GM21390 (cell line): ENCODE results near the gene LTBP4.

Source experiments
- ATAC-seq: cut with Tn5 transposase; IDR thresholded peaks from one replicate; pipeline ENCODE4 v1.9.1; 2021; ENCODE audit not compliant: unreplicated experiment

The LTBP4 gene

DNA sequence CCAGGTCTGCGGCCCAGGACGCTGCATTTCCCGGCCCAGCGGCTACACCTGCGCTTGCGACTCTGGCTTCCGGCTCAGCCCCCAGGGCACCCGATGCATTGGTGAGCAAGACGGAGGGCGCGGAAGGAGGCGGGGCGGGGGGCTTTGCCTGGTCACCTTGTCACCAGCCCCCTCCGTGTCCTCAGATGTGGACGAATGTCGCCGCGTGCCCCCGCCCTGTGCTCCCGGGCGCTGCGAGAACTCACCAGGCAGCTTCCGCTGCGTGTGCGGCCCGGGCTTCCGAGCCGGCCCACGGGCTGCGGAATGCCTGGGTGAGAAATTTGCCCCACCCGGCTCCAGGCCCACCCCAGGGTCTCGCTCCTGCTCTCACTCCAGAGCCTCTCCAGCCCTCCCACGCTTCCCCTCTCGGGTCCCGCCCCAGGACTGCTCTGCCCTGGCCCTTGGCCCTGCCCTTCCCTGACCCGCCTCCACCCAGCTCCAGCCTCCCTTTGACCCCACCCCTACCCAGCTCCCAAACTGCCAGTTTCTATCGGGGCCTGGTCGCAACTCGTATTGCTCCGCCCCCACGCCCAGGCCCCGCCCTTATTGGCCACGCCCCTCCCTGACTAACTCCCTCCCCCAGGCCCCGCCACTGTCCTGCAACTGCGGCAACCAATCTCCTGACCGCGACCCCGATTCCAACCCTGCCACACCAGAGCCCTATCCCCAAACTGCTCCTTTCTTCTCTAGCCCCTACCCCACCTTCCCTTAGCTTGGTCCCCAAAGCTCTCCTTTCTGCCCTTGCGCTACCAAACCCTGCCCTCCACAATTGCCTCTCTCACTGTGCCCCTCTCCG, 8.6 kb downstream of the LTBP4 start:
- ATAC-seq: no peak

- ATAC-seq: no peak
Measured at GRCh38 chr19:40610396-40611064, 9.4 kb downstream of the LTBP4 start.

GRCh38 chr19:40611096-40611495, 9.9 kb downstream of the LTBP4 start:
- ATAC-seq: no peak

GRCh38 chr19:40611900-40612698, 10.9 kb downstream of the LTBP4 start:
- no peak for ATAC-seq

DNA sequence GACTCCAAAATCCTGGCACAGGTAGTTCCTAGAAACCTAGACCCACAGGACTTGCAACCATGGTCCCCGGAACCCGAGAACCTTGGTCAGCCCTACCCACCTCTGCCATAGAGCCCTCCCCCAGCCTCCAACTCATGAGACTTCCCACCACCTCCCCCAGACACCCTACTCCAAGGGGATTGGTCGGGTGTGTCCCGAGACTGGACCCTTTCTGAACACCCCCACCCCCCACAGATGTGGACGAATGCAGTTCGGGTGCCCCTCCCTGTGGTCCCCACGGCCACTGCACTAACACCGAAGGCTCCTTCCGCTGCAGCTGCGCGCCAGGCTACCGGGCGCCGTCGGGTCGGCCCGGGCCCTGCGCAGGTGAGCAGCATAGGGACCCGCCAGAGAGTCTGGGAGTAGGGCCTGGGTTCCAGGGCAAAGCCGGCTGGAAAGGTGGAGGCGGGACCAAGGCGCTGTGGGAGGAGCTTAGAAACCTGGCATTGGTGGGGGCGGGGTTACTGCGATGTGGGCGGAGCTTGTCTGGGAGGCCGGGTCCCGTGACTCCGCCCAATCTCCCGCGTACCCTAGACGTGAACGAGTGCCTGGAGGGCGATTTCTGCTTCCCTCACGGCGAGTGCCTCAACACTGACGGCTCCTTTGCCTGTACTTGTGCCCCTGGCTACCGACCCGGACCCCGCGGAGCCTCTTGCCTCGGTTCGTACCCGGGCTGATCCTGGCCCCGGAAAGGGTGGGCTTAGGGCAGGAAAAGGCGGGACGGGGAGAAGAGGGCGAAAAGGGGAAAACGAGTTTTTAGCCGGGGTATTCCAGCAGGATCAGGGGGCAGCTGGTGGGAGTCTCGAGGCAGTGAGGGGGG, 11.9 kb downstream of the LTBP4 start:
- ATAC-seq: no peak

DNA sequence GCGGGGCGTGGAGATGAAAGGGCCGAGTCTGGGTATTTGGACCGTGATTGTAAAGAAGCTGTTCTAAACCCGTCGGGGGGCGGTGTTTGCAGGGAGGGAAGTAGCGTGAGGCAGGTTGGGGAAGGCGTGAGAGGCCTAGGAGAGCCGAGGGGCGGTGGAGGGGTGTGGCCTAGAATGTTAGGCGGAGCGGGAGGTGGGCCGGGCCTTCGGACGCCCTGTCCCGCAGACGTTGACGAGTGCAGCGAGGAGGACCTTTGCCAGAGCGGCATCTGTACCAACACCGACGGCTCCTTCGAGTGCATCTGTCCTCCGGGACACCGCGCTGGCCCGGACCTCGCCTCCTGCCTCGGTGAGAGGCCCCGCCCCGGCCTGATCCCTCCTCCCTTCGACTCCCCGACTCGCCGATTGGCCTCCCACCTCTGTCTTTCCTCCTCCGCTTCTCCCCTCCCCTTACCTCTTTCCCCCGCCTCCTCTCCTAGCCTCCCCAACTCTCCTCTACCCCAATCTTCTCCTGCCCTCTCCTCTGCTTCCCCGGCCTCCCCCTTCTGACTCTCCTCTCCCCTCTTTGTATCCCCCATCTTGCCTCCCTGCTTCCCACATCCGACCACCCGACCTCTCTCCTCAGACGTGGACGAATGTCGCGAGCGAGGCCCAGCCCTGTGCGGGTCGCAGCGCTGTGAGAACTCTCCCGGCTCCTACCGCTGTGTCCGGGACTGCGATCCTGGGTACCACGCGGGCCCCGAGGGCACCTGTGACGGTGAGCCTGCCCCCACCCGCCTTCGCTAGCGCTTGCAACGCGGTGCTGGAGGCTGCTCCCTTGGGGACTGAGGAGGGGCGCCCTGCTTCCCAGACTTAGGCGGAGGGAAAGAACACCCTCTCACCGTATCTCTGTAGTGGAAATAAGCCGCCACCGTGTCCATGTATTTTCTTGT, 12.8 kb downstream of the LTBP4 start:
- ATAC-seq: peak; percentile 41

DNA sequence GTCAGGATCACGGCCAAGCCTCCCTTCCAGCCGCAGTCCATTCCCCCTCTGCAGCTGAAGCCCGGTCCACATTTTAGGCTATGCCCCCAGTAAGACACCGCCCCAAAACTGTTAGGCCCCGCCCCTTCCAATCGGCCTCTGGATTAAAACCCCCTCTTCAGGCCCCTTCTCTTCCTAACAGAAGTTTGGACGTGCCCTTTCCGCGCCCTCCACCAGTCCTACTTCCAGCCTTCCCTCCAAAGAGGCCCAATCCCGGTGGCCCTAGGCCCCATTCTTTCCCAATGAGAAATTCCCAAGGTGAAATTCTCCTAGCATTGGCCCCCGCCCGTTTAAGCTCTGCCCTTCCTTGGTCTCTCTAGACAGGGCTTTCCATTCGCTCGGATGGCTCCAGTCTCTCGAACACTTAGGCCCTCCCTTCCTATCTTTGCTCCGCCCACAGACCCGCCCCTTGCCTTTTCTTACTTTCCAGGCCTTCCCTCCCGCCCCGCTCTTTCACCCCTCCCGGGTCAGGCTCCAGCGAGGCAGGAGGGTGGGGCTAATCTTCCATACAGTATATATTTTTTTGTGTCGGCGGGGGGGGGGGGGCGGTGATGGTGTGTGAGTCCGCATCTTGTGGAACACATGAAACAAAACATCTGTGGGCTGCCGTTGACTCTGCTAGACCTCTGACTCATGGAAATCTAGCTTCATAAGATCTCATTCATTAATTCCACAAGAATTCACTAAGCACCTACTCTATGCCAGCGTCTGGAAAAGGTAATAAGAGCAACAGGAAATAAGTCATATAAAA, 13.6 kb downstream of the LTBP4 start:
- ATAC-seq: no peak

DNA sequence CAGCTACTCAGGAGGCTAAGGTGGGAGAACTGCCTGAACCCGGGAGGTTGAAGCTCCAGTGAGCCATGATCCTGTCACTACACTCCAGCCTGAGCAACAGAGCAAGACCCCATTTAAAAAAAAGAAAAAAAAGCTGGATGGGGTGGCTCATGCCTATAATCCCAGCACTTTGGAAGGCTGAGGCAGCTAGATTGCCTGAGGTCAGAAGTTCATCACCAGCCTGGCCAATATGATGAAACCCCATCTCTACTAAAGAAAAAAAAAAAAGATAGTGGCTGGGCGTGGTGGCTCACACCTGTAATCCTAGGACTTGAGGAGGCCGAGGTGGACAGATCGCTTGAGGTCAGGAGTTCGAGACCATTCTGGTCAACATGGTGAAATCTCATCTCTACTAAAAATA, 15.0 kb downstream of the LTBP4 start:
- no peak for ATAC-seq

- no peak for ATAC-seq
Measured at GRCh38 chr19:40616941-40617340, 15.8 kb downstream of the LTBP4 start.

- ATAC-seq: no peak
Measured at GRCh38 chr19:40617961-40618360, 16.8 kb downstream of the LTBP4 start.

- no peak for ATAC-seq
Measured at GRCh38 chr19:40619333-40620160, 18.4 kb downstream of the LTBP4 start.

DNA sequence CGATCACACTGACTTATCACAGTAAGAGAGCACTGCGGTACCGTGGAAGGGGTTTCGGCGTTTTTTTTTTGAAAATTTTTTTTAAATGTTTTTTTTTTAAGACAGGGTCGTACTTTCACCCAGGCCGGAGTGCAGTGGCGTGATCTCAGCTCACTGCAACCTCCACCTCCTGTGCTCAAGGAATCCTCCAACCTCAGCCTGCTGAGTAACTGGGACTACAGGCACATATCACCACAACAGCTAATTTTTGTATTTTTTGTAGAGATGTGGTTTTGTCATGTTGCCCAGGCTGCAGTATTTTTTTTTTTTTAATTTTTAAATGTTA, 19.0 kb downstream of the LTBP4 start:
- no peak for ATAC-seq

GRCh38 chr19:40621283-40621682, 20.1 kb downstream of the LTBP4 start:
- no peak for ATAC-seq

DNA sequence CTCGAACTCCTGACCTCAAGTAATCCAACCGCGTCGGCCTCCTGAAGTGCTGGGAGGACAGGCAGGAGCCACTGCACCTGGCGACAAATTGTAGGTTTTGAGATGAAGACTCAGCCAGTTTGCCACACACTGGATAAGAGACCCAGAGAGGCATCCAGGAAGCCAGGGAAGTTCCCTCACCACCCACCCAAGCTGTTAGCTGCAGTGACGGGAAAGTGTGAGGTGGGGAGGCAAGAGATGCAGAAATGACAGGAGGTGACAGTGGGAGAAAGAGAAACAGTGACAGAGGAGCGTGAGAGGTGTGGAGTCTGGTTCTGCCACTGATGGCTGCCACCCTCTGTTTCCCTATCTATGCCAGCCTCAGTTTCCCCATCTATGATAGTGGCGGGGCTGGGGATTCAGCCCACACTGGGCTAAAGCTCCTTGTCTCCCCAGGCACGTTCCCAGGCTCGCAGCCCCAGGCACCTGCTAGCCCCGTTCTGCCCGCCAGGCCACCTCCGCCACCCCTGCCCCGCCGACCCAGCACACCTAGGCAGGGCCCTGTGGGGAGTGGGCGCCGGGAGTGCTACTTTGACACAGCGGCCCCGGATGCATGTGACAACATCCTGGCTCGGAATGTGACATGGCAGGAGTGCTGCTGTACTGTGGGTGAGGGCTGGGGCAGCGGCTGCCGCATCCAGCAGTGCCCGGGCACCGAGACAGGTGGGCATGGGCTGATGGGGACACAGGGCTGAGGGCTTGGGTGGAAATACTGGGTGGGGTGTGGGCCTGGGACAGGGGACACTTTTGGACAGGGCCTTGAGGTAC, 21.0 kb downstream of the LTBP4 start:
- no peak for ATAC-seq

- no peak for ATAC-seq
Measured at GRCh38 chr19:40622773-40623075, 21.6 kb downstream of the LTBP4 start.

GRCh38 chr19:40623403-40624251, 22.5 kb downstream of the LTBP4 start:
- no peak for ATAC-seq
